GM19452 (cell line): Measurements from ENCODE around the gene ZDHHC19.
"Not testable (repeated sequence)": the region's sequence is repeated elsewhere in the genome, so short reads cannot be mapped to it uniquely, and the experiment has no call there.

Experiments
- ATAC-seq: cut with Tn5 transposase; IDR thresholded peaks from one replicate; pipeline ENCODE4 v1.9.1; 2021; ENCODE audit not compliant: unreplicated experiment

The ZDHHC19 gene

GRCh38 chr3:196210673-196211556 lies at the start of gene ZDHHC19:
TSS of gene ZDHHC19 (minus strand) at chr3:196211400. CDS start at chr3:196211315, 85 bp downstream.
- ATAC-seq: no peak

- ATAC-seq: no peak
Measured at GRCh38 chr3:196260784-196261183, 49.6 kb upstream of the ZDHHC19 start.

DNA sequence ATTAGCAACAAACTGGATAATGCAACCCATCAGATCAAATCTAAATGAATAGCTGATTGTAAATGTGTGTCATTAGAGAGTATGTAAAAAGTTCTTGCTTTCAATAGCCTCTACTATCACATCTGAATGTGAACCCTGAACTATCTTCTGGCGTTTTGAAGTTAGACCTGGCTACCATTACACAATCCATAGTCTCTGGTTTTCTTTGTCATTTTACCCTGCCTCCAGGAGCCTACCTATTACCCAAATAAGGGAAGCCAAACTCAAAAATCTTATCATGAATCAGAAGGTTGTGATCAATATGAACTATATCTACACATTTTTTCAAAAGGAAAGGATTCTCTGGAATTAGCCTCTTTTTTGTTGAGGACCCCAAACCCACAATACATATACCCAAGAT lies 44.6 kb upstream of the ZDHHC19 start:
- ATAC-seq: no peak

DNA sequence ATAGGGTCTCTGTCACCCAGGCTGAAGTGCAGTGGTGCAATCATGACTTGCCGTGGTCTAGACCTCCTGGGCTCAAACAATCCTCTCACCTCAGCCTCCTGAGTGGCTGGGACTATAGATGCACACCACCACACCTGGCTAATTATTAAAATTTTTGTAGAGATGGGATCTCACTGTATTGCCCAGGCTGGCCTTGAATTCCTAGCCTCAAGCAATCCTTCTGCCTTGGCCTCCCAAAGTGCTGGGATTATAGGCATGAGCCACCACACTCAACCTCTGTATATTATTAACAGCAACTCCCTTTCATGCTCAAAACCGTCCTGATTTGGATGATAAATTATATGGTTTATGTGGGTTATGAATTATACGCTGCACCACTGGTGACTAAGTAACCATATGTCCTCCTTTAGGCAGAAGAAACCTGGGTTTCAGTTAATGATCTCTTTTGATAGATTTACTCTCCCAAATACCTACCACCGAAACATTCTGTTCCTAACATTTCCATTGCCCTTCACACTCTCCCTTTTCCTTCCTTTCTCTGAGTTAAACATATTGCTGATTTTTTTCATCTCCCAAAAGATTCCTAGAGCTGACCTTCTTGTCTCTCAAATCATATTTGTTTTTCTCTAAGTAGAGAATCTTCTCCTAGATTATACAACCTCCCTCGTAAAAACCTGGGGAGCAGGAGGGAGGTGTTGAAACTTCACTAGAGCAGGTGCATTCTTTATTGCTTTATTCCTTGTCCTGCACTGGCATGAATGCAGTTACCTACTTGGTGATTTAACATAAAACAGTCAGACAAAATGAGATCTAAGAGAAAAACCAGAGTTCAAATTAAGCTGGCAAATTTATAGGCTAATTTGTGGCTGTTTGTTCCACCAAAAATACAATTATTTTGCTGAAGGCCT lies 43.4 kb upstream of the ZDHHC19 start:
- no peak for ATAC-seq

- no peak for ATAC-seq
Measured at GRCh38 chr3:196251918-196252317, 40.7 kb upstream of the ZDHHC19 start.

DNA sequence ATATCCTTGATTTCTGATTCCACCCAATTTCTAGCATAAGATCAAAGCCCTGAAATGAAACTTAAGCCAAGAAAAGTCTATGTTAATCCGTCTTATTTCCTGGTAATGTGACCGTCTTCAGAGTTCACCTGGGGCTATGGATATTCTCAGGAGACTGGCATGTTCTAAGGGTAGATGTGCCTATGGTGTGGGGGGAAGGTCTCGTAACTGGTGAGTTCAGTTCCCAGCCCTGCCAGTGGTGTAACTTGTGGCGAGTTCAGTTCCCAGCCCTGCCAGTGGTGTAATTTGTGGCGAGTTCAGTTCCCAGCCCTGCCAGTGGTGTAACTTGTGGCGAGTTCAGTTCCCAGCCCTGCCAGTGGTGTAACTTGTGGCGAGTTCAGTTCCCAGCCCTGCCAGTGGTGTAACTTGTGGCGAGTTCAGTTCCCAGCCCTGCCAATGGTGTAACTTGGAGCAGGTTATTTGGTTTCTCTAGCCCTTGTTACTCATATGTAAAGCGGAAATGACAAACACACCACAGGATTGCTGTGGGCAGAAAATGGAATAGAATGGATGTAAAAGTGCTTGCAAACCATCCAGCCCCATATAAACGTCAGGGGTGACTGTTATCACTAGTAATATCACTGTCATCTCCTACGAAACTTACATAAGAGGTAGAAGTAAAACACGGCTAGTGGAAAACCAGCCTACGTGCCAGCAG lies 35.6 kb upstream of the ZDHHC19 start:
- ATAC-seq: no peak

GRCh38 chr3:196244166-196244565 lies 33.0 kb upstream of the ZDHHC19 start:
- not testable (repeated sequence) for ATAC-seq

DNA sequence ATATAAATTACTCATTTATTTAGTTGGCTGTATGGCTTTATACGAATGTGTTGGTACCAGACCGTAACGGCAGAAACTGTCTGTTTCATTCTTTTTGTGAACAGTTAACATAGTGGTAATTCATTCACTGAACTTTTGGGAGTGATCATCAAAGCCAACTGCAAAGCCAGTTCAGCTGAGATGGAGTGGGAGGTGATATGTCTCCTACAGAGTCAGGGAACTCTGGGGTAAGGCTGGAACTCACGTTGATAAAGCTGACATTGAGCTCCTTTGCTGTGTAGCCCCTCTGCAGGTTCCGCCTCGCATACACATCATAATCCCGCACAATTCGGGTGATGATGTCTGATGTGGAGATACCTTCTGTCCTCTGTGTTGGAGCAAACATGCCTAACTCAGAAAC lies 30.5 kb upstream of the ZDHHC19 start:
- ATAC-seq: no peak

- ATAC-seq: no peak
Measured at GRCh38 chr3:196240424-196240823, 29.2 kb upstream of the ZDHHC19 start.

DNA sequence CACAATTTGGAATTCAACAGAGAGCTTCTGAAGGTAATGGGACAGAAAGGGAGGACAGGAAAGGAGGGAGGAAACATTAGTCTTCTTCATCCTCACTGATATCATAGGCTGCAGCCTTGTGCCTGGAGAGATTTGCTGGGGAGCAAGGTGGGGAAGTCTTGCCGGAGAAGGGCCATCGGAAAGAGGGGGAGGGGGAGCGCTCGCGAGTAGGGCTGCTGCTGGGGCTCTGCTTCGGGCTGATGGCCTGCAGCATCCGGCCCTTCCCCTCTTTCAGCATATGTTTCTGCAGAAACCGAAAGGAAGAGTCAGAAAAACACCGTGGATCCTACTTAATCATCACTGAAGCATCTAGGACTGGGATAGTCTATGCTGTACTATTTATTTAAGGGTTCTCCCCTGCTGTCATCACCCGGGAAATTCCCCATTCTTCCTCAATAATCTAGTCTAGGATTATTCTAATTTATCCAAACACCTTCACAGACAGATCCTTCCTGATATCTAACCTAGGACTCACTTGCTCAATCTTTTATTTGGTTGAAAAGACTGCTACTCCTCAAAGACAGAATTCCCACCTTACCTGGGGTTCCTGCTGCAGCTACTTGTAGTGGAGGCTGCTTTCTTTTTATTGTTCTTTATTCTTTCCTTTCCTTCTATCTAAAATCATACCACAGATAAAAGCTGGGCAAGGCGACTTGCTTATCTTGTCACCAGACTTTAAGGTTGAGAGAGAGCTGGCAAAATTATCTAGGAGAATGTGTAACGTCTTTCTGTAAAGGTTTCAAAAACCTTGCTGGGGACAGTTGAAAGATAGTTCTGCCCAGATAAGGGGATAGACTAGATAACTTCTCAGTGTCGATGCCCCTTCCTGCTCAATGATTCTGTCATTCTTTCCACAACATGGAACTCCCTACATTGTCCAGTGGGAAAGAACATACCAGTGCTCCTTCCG lies 27.7 kb upstream of the ZDHHC19 start:
- no peak for ATAC-seq

DNA sequence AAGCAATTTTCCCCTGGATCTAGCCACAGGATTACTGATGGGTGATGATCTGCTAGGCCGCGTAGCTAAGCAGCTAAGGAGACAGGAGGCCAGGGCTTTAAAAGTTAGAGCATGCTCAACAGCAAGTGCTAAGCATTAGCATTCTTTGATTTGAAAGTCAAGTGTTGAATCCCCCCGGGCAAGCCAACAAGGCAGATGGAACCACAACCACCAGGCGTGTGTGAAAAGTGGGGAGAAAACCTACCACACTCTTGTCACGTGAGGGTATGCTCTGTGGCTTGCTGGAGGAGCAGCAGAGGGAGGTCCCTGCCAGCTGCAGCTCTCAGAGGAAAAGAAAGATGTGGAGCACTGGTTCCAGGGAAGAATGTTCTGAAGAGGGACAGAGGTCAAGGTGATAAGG lies 26.0 kb upstream of the ZDHHC19 start:
- ATAC-seq: no peak

- ATAC-seq: no peak
Measured at GRCh38 chr3:196236223-196236622, 25.0 kb upstream of the ZDHHC19 start.

- ATAC-seq: no peak
Measured at GRCh38 chr3:196235452-196236122, 24.4 kb upstream of the ZDHHC19 start.

DNA sequence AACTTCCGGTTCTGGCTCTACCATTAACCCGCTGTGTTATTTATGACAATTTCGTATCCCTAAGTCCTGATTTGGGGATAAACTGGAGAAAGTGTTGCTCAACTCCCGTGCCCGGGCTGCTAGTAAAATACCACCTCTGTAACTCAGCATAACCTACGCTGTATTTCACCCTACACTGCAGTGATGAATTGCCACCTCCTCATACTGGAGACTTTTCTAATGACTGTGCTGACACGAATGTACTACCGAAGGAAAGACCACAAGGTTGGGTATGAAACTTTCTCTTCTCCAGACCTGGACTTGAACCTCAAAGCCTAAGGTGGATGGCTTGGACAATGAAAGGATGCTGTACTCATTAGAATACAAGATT lies 21.7 kb upstream of the ZDHHC19 start:
- no peak for ATAC-seq

- no peak for ATAC-seq
Measured at GRCh38 chr3:196232154-196232881, 21.1 kb upstream of the ZDHHC19 start.

- no peak for ATAC-seq
Measured at GRCh38 chr3:196227629-196228493, 16.7 kb upstream of the ZDHHC19 start.

GRCh38 chr3:196227121-196227561 lies 15.9 kb upstream of the ZDHHC19 start:
- ATAC-seq: no peak
